Measurements from ENCODE around the gene CCT3. TPM values are rescaled to one million over a fixed set of nuclear protein-coding genes. Genes with fewer than 3 reads are reported as not detected.
A peak's percentile ranks its signal among the peaks of the same experiment; 100 is the strongest.

CCT3 gene
- total and polyA plus RNA-seq, 7 experiments from 2014 or later = 78.0 to 282 (median 120) TPM

- intact Hi-C loops (cut with micrococcal nuclease) = no loop called here
- Histone ChIP-seq H3K4me1 (ENCODE audit: control insufficient read depth in 2 of 2, insufficient read depth in 2 of 2, low read length in 2 of 2) (no peaks in the 10 kb centered on the region), H3K27ac (ENCODE audit: low read depth, low read length) (no peak overlapping the region), H3K9me3 (ENCODE audit: control insufficient read depth in 2 of 3, low read length in 3 of 3) (no peaks in the 10 kb centered on the region), H3K36me3 (ENCODE audit: control insufficient read depth in 2 of 3, insufficient read depth in 3 of 3, low read length in 3 of 3) (peaks cover 0 to 12% (median 3%) of the 10 kb centered on the region in 3 experiments), H3K4me3 (ENCODE audit: low read length) (no peak overlapping the region), H3K27me3 (ENCODE audit: control insufficient read depth in 2 of 2, insufficient read depth in 2 of 2, low read length in 2 of 2) (no peaks in the 10 kb centered on the region)
- Mint-ChIP-seq H3K27ac (peak overlapping the region in 3 of 9 donors; percentile 1 to 89 (median 46)), H3K9me3 (no peaks in the 10 kb centered on the region), H3K4me1 (peaks cover 0 to 4% (median 0%) of the 10 kb centered on the region in 7 donors), H3K4me3 (no peak overlapping the region), H3K27me3 (no peaks in the 10 kb centered on the region), H3K36me3 (peaks cover 0 to 9% (median 5%) of the 10 kb centered on the region in 5 donors)
- ATAC-seq (no peak), DNase-seq (no peak)
- ChIA-PET POLR2A (interaction anchor here (0.6 to 1.1 kb wide), 2 partner anchors 20 to 439 kb away, joined by 3 read pairs; no protein-coding TSS in a partner anchor), CTCF (no interaction called here)
Measured at GRCh38 chr1:156303241-156303640, 34.9 kb downstream of the CCT3 start.

- POLR2A ChIA-PET = no interaction called here
- ATAC-seq = no peak
Measured at GRCh38 chr1:156298852-156299357, 39.2 kb downstream of the CCT3 start, which contains the start of gene VHLL. Gene VHLL (minus strand): TSS chr1:156299307. CDS start chr1:156299189, 118 bp downstream.

GRCh38 chr1:156295391-156295947, 42.6 kb downstream of the CCT3 start, which contains the start of gene GLMP:
Gene GLMP (minus strand): TSS chr1:156295679. CDS start chr1:156295645, 34 bp downstream.
- Mint-ChIP-seq H3K4me1 (peaks cover 7 to 34% (median 24%) of the 10 kb centered on the region in 7 donors), H3K36me3 (peaks cover 0 to 3% (median 0%) of the 10 kb centered on the region in 5 donors), H3K4me3 (peak within 1 kb of the TSS; percentile 88 to 96 (median 91)), H3K9me3 (no peaks in the 10 kb centered on the region), H3K27ac (peak within 1 kb of the TSS; percentile 78 to 95 (median 80)), H3K27me3 (no peaks in the 10 kb centered on the region)
- Histone ChIP-seq H3K27ac (ENCODE audit: low read depth, low read length) (peak within 1 kb of the TSS; percentile 76), H3K4me1 (ENCODE audit: control insufficient read depth in 2 of 2, insufficient read depth in 2 of 2, low read length in 2 of 2) (peaks cover 9 to 13% of the 10 kb centered on the region in 2 donors), H3K9me3 (ENCODE audit: control insufficient read depth in 2 of 3, low read length in 3 of 3) (no peaks in the 10 kb centered on the region), H3K4me3 (ENCODE audit: low read length) (peak within 1 kb of the TSS; percentile 86), H3K27me3 (ENCODE audit: control insufficient read depth in 2 of 2, insufficient read depth in 2 of 2, low read length in 2 of 2) (no peaks in the 10 kb centered on the region), H3K36me3 (ENCODE audit: control insufficient read depth in 2 of 3, insufficient read depth in 3 of 3, low read length in 3 of 3) (peaks cover 0 to 23% (median 0%) of the 10 kb centered on the region in 3 experiments)
- ChIA-PET CTCF (interaction anchor here (1.2 kb wide), 1 partner anchor 12 kb away, joined by 3 read pairs; the partner anchor contains the start of gene TMEM79), POLR2A (interaction anchor here (1.4 to 3.2 kb wide), 2 partner anchors 12 to 38 kb away, joined by 3 to 26 read pairs; partner anchors contain the start of genes SMG5 and TMEM79)
- intact Hi-C loops (cut with micrococcal nuclease) = loop anchor here (1.0 kb wide), 2 partner anchors 13 to 43 kb away; partner anchors contain the start of genes SMG5 (in 2 of the 2), CCT3 (in 1 of the 2) and TSACC (in 1 of the 2)
- DNase-seq = peak in 8 of 9 donors; percentile 53 to 68 (median 61)
- ATAC-seq = peak; percentile 85

More at GRCh38 chr1:156298852-156299357, 39.2 kb downstream of the CCT3 start, which contains the start of gene VHLL:
- H3K4me1 Mint-ChIP-seq = peaks cover 7 to 25% (median 19%) of the 10 kb centered on the region in 7 donors
- CTCF ChIA-PET = no interaction called here
- H3K4me3 Mint-ChIP-seq = no peak within 1 kb of the TSS
- H3K27ac ChIP-seq (ENCODE audit: low read depth, low read length) = no peak within 1 kb of the TSS
- intact Hi-C loops (cut with micrococcal nuclease) = no loop called here
- H3K9me3 Mint-ChIP-seq = no peaks in the 10 kb centered on the region
- peaks cover 0 to 4% (median 0%) of the 10 kb centered on the region in 3 experiments for H3K36me3 ChIP-seq (ENCODE audit: control insufficient read depth in 2 of 3, insufficient read depth in 3 of 3, low read length in 3 of 3)
- no peaks in the 10 kb centered on the region for H3K9me3 ChIP-seq (ENCODE audit: control insufficient read depth in 2 of 3, low read length in 3 of 3)
- no peak for DNase-seq
- H3K36me3 Mint-ChIP-seq = no peaks in the 10 kb centered on the region
- peak within 1 kb of the TSS in 1 of 9 donors; percentile 10 for H3K27ac Mint-ChIP-seq
- H3K4me3 ChIP-seq (ENCODE audit: low read length) = no peak within 1 kb of the TSS
- H3K27me3 Mint-ChIP-seq = no peaks in the 10 kb centered on the region
- peaks cover 9 to 13% of the 10 kb centered on the region in 2 donors for H3K4me1 ChIP-seq (ENCODE audit: control insufficient read depth in 2 of 2, insufficient read depth in 2 of 2, low read length in 2 of 2)
- no peaks in the 10 kb centered on the region for H3K27me3 ChIP-seq (ENCODE audit: control insufficient read depth in 2 of 2, insufficient read depth in 2 of 2, low read length in 2 of 2)

GRCh38 chr1:156293895-156294294, 44.2 kb downstream of the CCT3 start:
- Mint-ChIP-seq H3K27ac (peak overlapping the region in 1 of 9 donors; percentile 43), H3K9me3 (no peaks in the 10 kb centered on the region), H3K36me3 (peaks cover 0 to 7% (median 3%) of the 10 kb centered on the region in 5 donors), H3K4me3 (peak overlapping the region in 6 of 10 donors; percentile 25 to 91 (median 74)), H3K27me3 (no peaks in the 10 kb centered on the region), H3K4me1 (peaks cover 7 to 34% (median 24%) of the 10 kb centered on the region in 7 donors)
- CTCF ChIA-PET = interaction anchor here (0.7 to 1.4 kb wide), 2 partner anchors 13 kb away, joined by 3 read pairs; no protein-coding TSS in a partner anchor
- Histone ChIP-seq H3K9me3 (ENCODE audit: control insufficient read depth in 2 of 3, low read length in 3 of 3) (no peaks in the 10 kb centered on the region), H3K27ac (ENCODE audit: low read depth, low read length) (no peak overlapping the region), H3K36me3 (ENCODE audit: control insufficient read depth in 2 of 3, insufficient read depth in 3 of 3, low read length in 3 of 3) (peaks cover 0 to 27% (median 0%) of the 10 kb centered on the region in 3 experiments), H3K27me3 (ENCODE audit: control insufficient read depth in 2 of 2, insufficient read depth in 2 of 2, low read length in 2 of 2) (no peaks in the 10 kb centered on the region), H3K4me1 (ENCODE audit: control insufficient read depth in 2 of 2, insufficient read depth in 2 of 2, low read length in 2 of 2) (peaks cover 9 to 13% of the 10 kb centered on the region in 2 donors), H3K4me3 (ENCODE audit: low read length) (no peak overlapping the region)
- DNase-seq (no peak), ATAC-seq (no peak)
- intact Hi-C loops (cut with micrococcal nuclease) = no loop called here
- POLR2A ChIA-PET = interaction anchor here (0.7 to 3.2 kb wide), 2 partner anchors 11 to 32 kb away, joined by 3 to 26 read pairs; partner anchors contain the start of genes SMG5 and TMEM79

- Mint-ChIP-seq H3K27me3 (no peaks in the 10 kb centered on the region), H3K36me3 (peaks cover 0 to 9% (median 3%) of the 10 kb centered on the region in 5 donors), H3K27ac (peak overlapping the region in 4 of 9 donors; percentile 19 to 62 (median 48)), H3K4me3 (peak overlapping the region in 4 of 10 donors; percentile 29 to 45 (median 37)), H3K9me3 (no peaks in the 10 kb centered on the region), H3K4me1 (peaks cover 7 to 34% (median 24%) of the 10 kb centered on the region in 7 donors)
- intact Hi-C loops (cut with micrococcal nuclease) = no loop called here
- H3K4me1 ChIP-seq (ENCODE audit: control insufficient read depth in 2 of 2, insufficient read depth in 2 of 2, low read length in 2 of 2) = peaks cover 9 to 13% of the 10 kb centered on the region in 2 donors
- H3K9me3 ChIP-seq (ENCODE audit: control insufficient read depth in 2 of 3, low read length in 3 of 3) = no peaks in the 10 kb centered on the region
- H3K27me3 ChIP-seq (ENCODE audit: control insufficient read depth in 2 of 2, insufficient read depth in 2 of 2, low read length in 2 of 2) = no peaks in the 10 kb centered on the region
- no peak for DNase-seq
- no peak for ATAC-seq
- ChIA-PET CTCF (no interaction called here), POLR2A (interaction anchor here (3.2 kb wide), 1 partner anchor 10 kb away, joined by 26 read pairs; the partner anchor contains the start of genes SMG5 and TMEM79)
- no peak overlapping the region for H3K27ac ChIP-seq (ENCODE audit: low read depth, low read length)
- H3K4me3 ChIP-seq (ENCODE audit: low read length) = no peak overlapping the region
- H3K36me3 ChIP-seq (ENCODE audit: control insufficient read depth in 2 of 3, insufficient read depth in 3 of 3, low read length in 3 of 3) = peaks cover 0 to 30% (median 0%) of the 10 kb centered on the region in 3 experiments
Measured at GRCh38 chr1:156293098-156293434, 45.0 kb downstream of the CCT3 start.

- DNase-seq = peak in 1 of 9 donors; percentile 29
- peak; percentile 79 for ATAC-seq
- no peaks in the 10 kb centered on the region for H3K27me3 Mint-ChIP-seq
- intact Hi-C loops (cut with micrococcal nuclease) = no loop called here
- peaks cover 7 to 34% (median 24%) of the 10 kb centered on the region in 7 donors for H3K4me1 Mint-ChIP-seq
- Histone ChIP-seq H3K27me3 (ENCODE audit: control insufficient read depth in 2 of 2, insufficient read depth in 2 of 2, low read length in 2 of 2) (no peaks in the 10 kb centered on the region), H3K27ac (ENCODE audit: low read depth, low read length) (no peak overlapping the region), H3K36me3 (ENCODE audit: control insufficient read depth in 2 of 3, insufficient read depth in 3 of 3, low read length in 3 of 3) (peaks cover 0 to 30% (median 0%) of the 10 kb centered on the region in 3 experiments), H3K4me3 (ENCODE audit: low read length) (no peak overlapping the region), H3K4me1 (ENCODE audit: control insufficient read depth in 2 of 2, insufficient read depth in 2 of 2, low read length in 2 of 2) (peaks cover 9 to 13% of the 10 kb centered on the region in 2 donors), H3K9me3 (ENCODE audit: control insufficient read depth in 2 of 3, low read length in 3 of 3) (no peaks in the 10 kb centered on the region)
- ChIA-PET CTCF (no interaction called here), POLR2A (interaction anchor here (1.2 kb wide), 1 partner anchor 8 kb away, joined by 3 read pairs; the partner anchor contains the start of gene TMEM79)
- H3K27ac Mint-ChIP-seq = peak overlapping the region in 3 of 9 donors; percentile 28 to 69 (median 59)
- no peaks in the 10 kb centered on the region for H3K9me3 Mint-ChIP-seq
- peak overlapping the region in 5 of 10 donors; percentile 10 to 68 (median 29) for H3K4me3 Mint-ChIP-seq
- H3K36me3 Mint-ChIP-seq = peaks cover 0 to 10% (median 3%) of the 10 kb centered on the region in 5 donors
Measured at GRCh38 chr1:156291226-156292061, 46.6 kb downstream of the CCT3 start.

All from naive thymus-derived CD4-positive, alpha-beta T cell (primary cell).